Osteoblast (primary cell): ENCODE data around the gene EPHA4. TPM values are rescaled to one million over a fixed set of nuclear protein-coding genes. Genes with fewer than 3 reads are reported as not detected.

ENCODE experiments used
- DNase-seq: peaks from one replicate; pipeline ENCODE4 v3.0.0; 2011; ENCODE audit warnings: low spot score, mixed read lengths; ENCODE audit not compliant: insufficient read length; ENCODE audit errors: missing footprints
- H2AFZ ChIP-seq: 2 replicates; pipeline ENCODE4 v1.6.0; 2011; ENCODE audit warnings: mild to moderate bottlenecking, low read length
- H3K27ac ChIP-seq: 2 replicates; pipeline ENCODE4 v1.5.1; 2011; ENCODE audit warnings: mild to moderate bottlenecking, low read depth, low read length, moderate library complexity
- H3K27me3 ChIP-seq: 2 replicates; pipeline ENCODE4 v1.6.0; 2012; ENCODE audit warnings: mild to moderate bottlenecking, control low read depth, inconsistent platforms, low read length, moderate library complexity; ENCODE audit not compliant: insufficient read depth
- H3K36me3 ChIP-seq: 2 replicates; pipeline ENCODE4 v1.5.1; 2011; ENCODE audit warnings: mild to moderate bottlenecking, low read length, control low read depth, moderate library complexity; ENCODE audit not compliant: insufficient read depth
- H3K4me1 ChIP-seq: 2 replicates; pipeline ENCODE4 v1.5.1; 2011; ENCODE audit warnings: mild to moderate bottlenecking, low read length, control low read depth, moderate library complexity; ENCODE audit not compliant: insufficient read depth
- H3K4me2 ChIP-seq: 2 replicates; pipeline ENCODE4 v1.6.0; 2011; ENCODE audit warnings: mild to moderate bottlenecking, low read length; ENCODE audit not compliant: insufficient read depth
- H3K4me3 ChIP-seq: fragments of 200-600 bp; sonication (generic); 3 replicates; pipeline ENCODE4 v1.5.1; 2012; ENCODE audit warnings: mild to moderate bottlenecking, low read length, inconsistent platforms; ENCODE audit not compliant: insufficient read depth
- H3K79me2 ChIP-seq: 2 replicates; pipeline ENCODE4 v1.6.0; 2012; ENCODE audit warnings: mild to moderate bottlenecking, low read length, control low read depth, inconsistent platforms; ENCODE audit not compliant: insufficient read depth
- H3K9me3 ChIP-seq: 2 replicates; pipeline ENCODE4 v1.5.1; 2011; ENCODE audit warnings: low read depth, low read length, control low read depth
- H4K20me1 ChIP-seq: 2 replicates; pipeline ENCODE4 v1.6.0; 2012; ENCODE audit warnings: mild to moderate bottlenecking, low read length, control low read depth; ENCODE audit not compliant: insufficient read depth
- CTCF ChIP-seq: IDR thresholded peaks from 2 replicates; pipeline ENCODE4 v1.5.1; 2011; ENCODE audit warnings: mild to moderate bottlenecking, low read depth, low read length, moderate library complexity; ENCODE audit errors: extremely low read depth
- total RNA-seq: library from RNA; depleted of rRNA; stranded (reverse); fragments of >200 nt; gene quantifications from 2 replicates; pipeline ENCODE4 v1.2.3, GENCODE V29; 2012

EPHA4 gene
- total RNA-seq, 1 donor: 15.9 TPM

GRCh38 chr2:221451862-221452788 is 120.0 kb downstream of the EPHA4 start:
- Histone ChIP-seq H3K27me3 (no peaks in the 10 kb centered on the region), H3K4me2 (no peak overlapping the region), H3K4me3 (no peak overlapping the region), H3K79me2 (no peaks in the 10 kb centered on the region), H4K20me1 (no peaks in the 10 kb centered on the region), H2AFZ (no peak overlapping the region), H3K27ac (no peak overlapping the region), H3K9me3 (no peaks in the 10 kb centered on the region), H3K4me1 (no peaks in the 10 kb centered on the region), H3K36me3 (no peaks in the 10 kb centered on the region)
- TF ChIP-seq CTCF: no peak
- no peak for DNase-seq

DNA sequence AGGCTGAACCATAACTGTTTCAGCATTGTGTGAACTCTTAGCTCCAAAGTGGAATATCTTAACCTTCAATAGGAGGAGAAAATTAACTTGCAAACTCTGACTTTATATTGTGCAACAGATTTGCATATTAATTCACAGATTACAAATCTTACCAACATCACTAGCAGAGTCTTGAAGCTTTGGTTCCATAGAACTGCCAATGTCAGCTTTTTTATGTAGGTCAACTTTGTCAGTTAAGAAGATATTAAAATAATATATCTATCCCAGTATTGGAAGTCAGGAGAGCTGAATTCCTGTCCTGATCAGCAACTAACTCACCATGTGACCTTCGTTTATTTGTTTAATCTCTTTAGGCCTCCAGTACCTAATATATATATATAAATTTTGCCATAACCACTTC is 121.8 kb downstream of the EPHA4 start:
- H3K4me2 ChIP-seq: no peak overlapping the region
- TF ChIP-seq CTCF: no peak

GRCh38 chr2:221449406-221449805 is 122.7 kb downstream of the EPHA4 start:
- no peaks in the 10 kb centered on the region for H3K36me3 ChIP-seq
- no peak overlapping the region for H3K4me3 ChIP-seq
- H2AFZ ChIP-seq: no peak overlapping the region
- H4K20me1 ChIP-seq: no peaks in the 10 kb centered on the region
- H3K27me3 ChIP-seq: no peaks in the 10 kb centered on the region
- no peaks in the 10 kb centered on the region for H3K79me2 ChIP-seq
- no peak for TF ChIP-seq CTCF
- no peak overlapping the region for H3K4me2 ChIP-seq
- H3K27ac ChIP-seq: no peak overlapping the region
- no peaks in the 10 kb centered on the region for H3K9me3 ChIP-seq
- DNase-seq: no peak
- H3K4me1 ChIP-seq: no peaks in the 10 kb centered on the region

More for the DNA sequence above, 121.8 kb downstream of the EPHA4 start:
- no peak for DNase-seq
- Histone ChIP-seq H3K79me2 (no peaks in the 10 kb centered on the region), H3K27ac (no peak overlapping the region), H3K4me3 (no peak overlapping the region), H4K20me1 (no peaks in the 10 kb centered on the region), H3K4me1 (no peaks in the 10 kb centered on the region), H2AFZ (no peak overlapping the region), H3K9me3 (no peaks in the 10 kb centered on the region), H3K27me3 (no peaks in the 10 kb centered on the region), H3K36me3 (no peaks in the 10 kb centered on the region)

DNA sequence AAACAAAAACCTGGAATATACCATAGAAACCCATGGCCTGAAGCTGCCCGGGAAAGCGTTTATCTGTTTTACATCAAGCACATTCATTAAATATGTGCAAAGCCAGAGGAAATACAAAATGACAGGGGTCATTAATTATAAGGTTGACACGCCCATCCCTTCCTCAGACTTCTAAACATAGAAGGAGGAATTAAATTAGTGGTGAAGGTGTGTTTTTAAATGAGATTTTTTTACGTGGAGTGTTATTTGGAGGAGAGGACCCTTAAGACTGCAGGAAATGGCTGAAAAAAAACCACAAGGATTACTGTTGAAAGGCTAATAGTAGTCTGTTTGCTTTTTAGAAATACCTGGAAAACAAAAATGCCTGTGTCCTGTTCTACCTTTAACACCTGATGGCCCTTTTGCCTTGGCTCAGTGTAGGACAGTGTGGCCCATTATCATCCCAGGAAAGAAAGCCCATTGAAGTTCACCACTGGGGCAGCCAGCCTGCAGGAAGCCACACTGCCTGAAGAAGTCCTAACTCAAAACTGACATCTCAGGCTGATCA is 123.2 kb downstream of the EPHA4 start:
- TF ChIP-seq CTCF: no peak
- no peak overlapping the region for H3K27ac ChIP-seq
- H2AFZ ChIP-seq: no peak overlapping the region
- H3K4me2 ChIP-seq: no peak overlapping the region
- no peaks in the 10 kb centered on the region for H4K20me1 ChIP-seq
- H3K27me3 ChIP-seq: no peaks in the 10 kb centered on the region
- no peak overlapping the region for H3K4me3 ChIP-seq
- H3K36me3 ChIP-seq: no peaks in the 10 kb centered on the region
- peaks cover 4% of the 10 kb centered on the region for H3K4me1 ChIP-seq
- DNase-seq: no peak
- no peaks in the 10 kb centered on the region for H3K9me3 ChIP-seq
- H3K79me2 ChIP-seq: no peaks in the 10 kb centered on the region
